Measurements from ENCODE around the gene SNX10.

- no peak for TF ChIP-seq EZH2 (IDR thresholded peaks at IDR 0.05; ENCODE audit: borderline replicate concordance, low read length)
- TF ChIP-seq CTCF (IDR thresholded peaks at IDR 0.05; ENCODE audit: low read length) = no peak
Measured at GRCh38 chr7:26267601-26268166, 24.0 kb upstream of the SNX10 start.

Data from OCI-LY1 (cell line).